ENCODE results near the gene ACTL6B.

Gene ACTL6B

GRCh38 chr7:100683659-100684533, 27.6 kb upstream of the ACTL6B start:
- Histone ChIP-seq H3K27me3 (ENCODE audit: control insufficient read depth in 1 of 2, insufficient read depth in 2 of 2, low read length in 2 of 2) (no peaks in the 10 kb centered on the region), H3K27ac (ENCODE audit: low read depth, low read length) (no peak overlapping the region), H3K4me3 (ENCODE audit: low read depth in 1 of 2, low read length in 2 of 2) (no peak overlapping the region), H3K36me3 (ENCODE audit: control insufficient read depth in 1 of 2, insufficient read depth in 2 of 2, low read length in 2 of 2) (peaks cover 20 to 85% of the 10 kb centered on the region in 2 donors), H3K9ac (ENCODE audit: low read depth in 1 of 2, low read length in 2 of 2) (no peak overlapping the region), H3K9me3 (ENCODE audit: control insufficient read depth in 1 of 2, low read length in 2 of 2) (no peaks in the 10 kb centered on the region), H3K4me1 (ENCODE audit: control insufficient read depth in 1 of 2, insufficient read depth in 2 of 2, low read length in 2 of 2) (no peaks in the 10 kb centered on the region)

GRCh38 chr7:100682991-100683658, 26.9 kb upstream of the ACTL6B start:
- Histone ChIP-seq H3K4me1 (ENCODE audit: control insufficient read depth in 1 of 2, insufficient read depth in 2 of 2, low read length in 2 of 2) (no peaks in the 10 kb centered on the region), H3K36me3 (ENCODE audit: control insufficient read depth in 1 of 2, insufficient read depth in 2 of 2, low read length in 2 of 2) (peaks cover 26 to 83% of the 10 kb centered on the region in 2 donors)

GRCh38 chr7:100682228-100682741, 26.0 kb upstream of the ACTL6B start:
- H3K36me3 ChIP-seq (ENCODE audit: control insufficient read depth in 1 of 2, insufficient read depth in 2 of 2, low read length in 2 of 2), result peaks cover 34 to 84% of the 10 kb centered on the region in 2 donors
- H3K4me3 ChIP-seq (ENCODE audit: low read depth in 1 of 2, low read length in 2 of 2), result no peak overlapping the region
- H3K27me3 ChIP-seq (ENCODE audit: control insufficient read depth in 1 of 2, insufficient read depth in 2 of 2, low read length in 2 of 2), result no peaks in the 10 kb centered on the region
- no peak overlapping the region for H3K9ac ChIP-seq (ENCODE audit: low read depth in 1 of 2, low read length in 2 of 2)
- no peaks in the 10 kb centered on the region for H3K9me3 ChIP-seq (ENCODE audit: control insufficient read depth in 1 of 2, low read length in 2 of 2)
- no peak overlapping the region for H3K27ac ChIP-seq (ENCODE audit: low read depth, low read length)
- peaks cover 0 to 4% of the 10 kb centered on the region in 2 donors for H3K4me1 ChIP-seq (ENCODE audit: control insufficient read depth in 1 of 2, insufficient read depth in 2 of 2, low read length in 2 of 2)

More at GRCh38 chr7:100682991-100683658, 26.9 kb upstream of the ACTL6B start:
- H3K9me3 ChIP-seq (ENCODE audit: control insufficient read depth in 1 of 2, low read length in 2 of 2), result no peaks in the 10 kb centered on the region
- H3K27ac ChIP-seq (ENCODE audit: low read depth, low read length), result no peak overlapping the region
- no peak overlapping the region for H3K4me3 ChIP-seq (ENCODE audit: low read depth in 1 of 2, low read length in 2 of 2)
- no peaks in the 10 kb centered on the region for H3K27me3 ChIP-seq (ENCODE audit: control insufficient read depth in 1 of 2, insufficient read depth in 2 of 2, low read length in 2 of 2)
- H3K9ac ChIP-seq (ENCODE audit: low read depth in 1 of 2, low read length in 2 of 2), result no peak overlapping the region

- Histone ChIP-seq H3K36me3 (ENCODE audit: control insufficient read depth in 1 of 2, insufficient read depth in 2 of 2, low read length in 2 of 2) (peaks cover 34 to 84% of the 10 kb centered on the region in 2 donors), H3K4me1 (ENCODE audit: control insufficient read depth in 1 of 2, insufficient read depth in 2 of 2, low read length in 2 of 2) (peaks cover 0 to 6% of the 10 kb centered on the region in 2 donors), H3K9me3 (ENCODE audit: control insufficient read depth in 1 of 2, low read length in 2 of 2) (no peaks in the 10 kb centered on the region), H3K27ac (ENCODE audit: low read depth, low read length) (no peak overlapping the region), H3K9ac (ENCODE audit: low read depth in 1 of 2, low read length in 2 of 2) (no peak overlapping the region), H3K4me3 (ENCODE audit: low read depth in 1 of 2, low read length in 2 of 2) (no peak overlapping the region), H3K27me3 (ENCODE audit: control insufficient read depth in 1 of 2, insufficient read depth in 2 of 2, low read length in 2 of 2) (no peaks in the 10 kb centered on the region)
Observed at GRCh38 chr7:100681491-100682227, 25.4 kb upstream of the ACTL6B start.

GRCh38 chr7:100680576-100681271, 24.5 kb upstream of the ACTL6B start:
- Histone ChIP-seq H3K4me1 (ENCODE audit: control insufficient read depth in 1 of 2, insufficient read depth in 2 of 2, low read length in 2 of 2) (peaks cover 5 to 10% of the 10 kb centered on the region in 2 donors), H3K36me3 (ENCODE audit: control insufficient read depth in 1 of 2, insufficient read depth in 2 of 2, low read length in 2 of 2) (peaks cover 26 to 81% of the 10 kb centered on the region in 2 donors), H3K27ac (ENCODE audit: low read depth, low read length) (no peak overlapping the region)

GRCh38 chr7:100679927-100680575, 23.8 kb upstream of the ACTL6B start:
- Histone ChIP-seq H3K27me3 (ENCODE audit: control insufficient read depth in 1 of 2, insufficient read depth in 2 of 2, low read length in 2 of 2) (no peaks in the 10 kb centered on the region), H3K9ac (ENCODE audit: low read depth in 1 of 2, low read length in 2 of 2) (no peak overlapping the region), H3K4me1 (ENCODE audit: control insufficient read depth in 1 of 2, insufficient read depth in 2 of 2, low read length in 2 of 2) (peaks cover 5 to 10% of the 10 kb centered on the region in 2 donors), H3K4me3 (ENCODE audit: low read depth in 1 of 2, low read length in 2 of 2) (no peak overlapping the region), H3K27ac (ENCODE audit: low read depth, low read length) (no peak overlapping the region), H3K36me3 (ENCODE audit: control insufficient read depth in 1 of 2, insufficient read depth in 2 of 2, low read length in 2 of 2) (peaks cover 22 to 74% of the 10 kb centered on the region in 2 donors), H3K9me3 (ENCODE audit: control insufficient read depth in 1 of 2, low read length in 2 of 2) (no peaks in the 10 kb centered on the region)

More at GRCh38 chr7:100680576-100681271, 24.5 kb upstream of the ACTL6B start:
- no peak overlapping the region for H3K9ac ChIP-seq (ENCODE audit: low read depth in 1 of 2, low read length in 2 of 2)
- H3K27me3 ChIP-seq (ENCODE audit: control insufficient read depth in 1 of 2, insufficient read depth in 2 of 2, low read length in 2 of 2), result no peaks in the 10 kb centered on the region
- no peaks in the 10 kb centered on the region for H3K9me3 ChIP-seq (ENCODE audit: control insufficient read depth in 1 of 2, low read length in 2 of 2)
- H3K4me3 ChIP-seq (ENCODE audit: low read depth in 1 of 2, low read length in 2 of 2), result no peak overlapping the region

GRCh38 chr7:100679129-100679926, 23.1 kb upstream of the ACTL6B start:
- Histone ChIP-seq H3K4me1 (ENCODE audit: control insufficient read depth in 1 of 2, insufficient read depth in 2 of 2, low read length in 2 of 2) (peaks cover 5 to 10% of the 10 kb centered on the region in 2 donors), H3K27me3 (ENCODE audit: control insufficient read depth in 1 of 2, insufficient read depth in 2 of 2, low read length in 2 of 2) (no peaks in the 10 kb centered on the region), H3K9me3 (ENCODE audit: control insufficient read depth in 1 of 2, low read length in 2 of 2) (no peaks in the 10 kb centered on the region), H3K4me3 (ENCODE audit: low read depth in 1 of 2, low read length in 2 of 2) (no peak overlapping the region), H3K9ac (ENCODE audit: low read depth in 1 of 2, low read length in 2 of 2) (no peak overlapping the region), H3K36me3 (ENCODE audit: control insufficient read depth in 1 of 2, insufficient read depth in 2 of 2, low read length in 2 of 2) (peaks cover 17 to 68% of the 10 kb centered on the region in 2 donors), H3K27ac (ENCODE audit: low read depth, low read length) (no peak overlapping the region)

GRCh38 chr7:100678291-100678984, 22.2 kb upstream of the ACTL6B start:
- H3K9ac ChIP-seq (ENCODE audit: low read depth in 1 of 2, low read length in 2 of 2), result no peak overlapping the region
- peaks cover 5 to 10% of the 10 kb centered on the region in 2 donors for H3K4me1 ChIP-seq (ENCODE audit: control insufficient read depth in 1 of 2, insufficient read depth in 2 of 2, low read length in 2 of 2)
- H3K27ac ChIP-seq (ENCODE audit: low read depth, low read length), result no peak overlapping the region
- H3K36me3 ChIP-seq (ENCODE audit: control insufficient read depth in 1 of 2, insufficient read depth in 2 of 2, low read length in 2 of 2), result peaks cover 15 to 60% of the 10 kb centered on the region in 2 donors
- no peaks in the 10 kb centered on the region for H3K27me3 ChIP-seq (ENCODE audit: control insufficient read depth in 1 of 2, insufficient read depth in 2 of 2, low read length in 2 of 2)
- H3K9me3 ChIP-seq (ENCODE audit: control insufficient read depth in 1 of 2, low read length in 2 of 2), result no peaks in the 10 kb centered on the region
- no peak overlapping the region for H3K4me3 ChIP-seq (ENCODE audit: low read depth in 1 of 2, low read length in 2 of 2)

Data from duodenal mucosa (tissue), 2 donors.